ENCODE measurements around the gene RAB11FIP3. TPM values are rescaled to one million over a fixed set of nuclear protein-coding genes. Genes with fewer than 3 reads are reported as not detected.

Gene RAB11FIP3
- total RNA-seq, 1 experiment from 2014 or later, result 12.7 TPM

GRCh38 chr16:499924-500323 lies 74.5 kb downstream of the RAB11FIP3 start:
- no peak overlapping the region for H3K27ac ChIP-seq (ENCODE audit: low read length)
- no peak for ATAC-seq
- no peaks in the 10 kb centered on the region for H3K9me3 ChIP-seq (ENCODE audit: low read length)
- no peaks in the 10 kb centered on the region for H3K36me3 ChIP-seq (ENCODE audit: low read depth, low read length)
- no peaks in the 10 kb centered on the region for H3F3A ChIP-seq (ENCODE audit: low read length, unreplicated experiment)
- intact Hi-C loops (cut with micrococcal nuclease), result no loop called here
- H3K4me3 ChIP-seq (ENCODE audit: low read length), result no peak overlapping the region
- TF ChIP-seq EZH2phosphoT487 (IDR thresholded peaks at IDR 0.05; ENCODE audit: borderline replicate concordance, low read length) (no peak), CTCF (conservative IDR thresholded peaks at IDR 0.05; ENCODE audit: low read depth, low read length) (no peak), EZH2 (IDR thresholded peaks at IDR 0.05; ENCODE audit: low read length, unreplicated experiment) (no peak)
- no peak overlapping the region for H2AFZ ChIP-seq (ENCODE audit: low read length)
- H3K79me2 ChIP-seq (ENCODE audit: low read length), result no peaks in the 10 kb centered on the region
- no TSS peak for BruUV-seq (replicated peaks)
- H3K27me3 ChIP-seq (ENCODE audit: low read length), result no peaks in the 10 kb centered on the region
- H3K4me1 ChIP-seq (ENCODE audit: insufficient read depth, low read length), result no peaks in the 10 kb centered on the region
- no peak for DNase-seq
- H4K20me1 ChIP-seq (ENCODE audit: low read length), result no peaks in the 10 kb centered on the region
- POLR2A ChIA-PET (ENCODE audit: unreplicated experiment), result no interaction called here
- no peak overlapping the region for H3K4me2 ChIP-seq (ENCODE audit: low read length)
- CTCF ChIA-PET, result no interaction called here
- no peak overlapping the region for H3K9ac ChIP-seq (ENCODE audit: low read length)
- H3K9me2 ChIP-seq (replicated peaks; ENCODE audit: low read length), result no peaks in the 10 kb centered on the region

DNA sequence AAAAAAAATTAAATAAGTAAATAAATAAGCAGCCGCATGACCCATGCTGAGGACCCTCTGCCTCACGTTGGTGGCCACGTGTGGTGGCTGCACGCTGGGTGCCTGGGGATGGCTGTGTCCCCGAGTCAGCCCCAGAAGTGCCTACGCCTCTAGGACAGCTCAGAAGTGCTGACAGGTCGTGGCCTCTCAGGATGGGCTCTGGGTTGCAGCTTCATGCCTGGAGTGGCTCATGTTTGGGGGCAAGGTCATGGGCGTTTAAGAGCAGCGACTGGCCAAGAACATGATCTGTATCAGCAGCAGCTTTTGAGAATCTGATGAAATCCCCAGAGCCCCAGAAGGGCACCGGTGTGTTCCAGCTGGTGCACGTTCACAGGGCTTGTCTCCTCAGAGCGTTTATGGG lies 75.3 kb downstream of the RAB11FIP3 start:
- Histone ChIP-seq H3K36me3 (ENCODE audit: low read depth, low read length) (no peaks in the 10 kb centered on the region), H3K27ac (ENCODE audit: low read length) (no peak overlapping the region), H3K79me2 (ENCODE audit: low read length) (no peaks in the 10 kb centered on the region), H3K4me2 (ENCODE audit: low read length) (no peak overlapping the region), H3K9me3 (ENCODE audit: low read length) (no peaks in the 10 kb centered on the region), H3F3A (ENCODE audit: low read length, unreplicated experiment) (no peaks in the 10 kb centered on the region), H2AFZ (ENCODE audit: low read length) (no peak overlapping the region), H3K27me3 (ENCODE audit: low read length) (no peaks in the 10 kb centered on the region), H3K4me3 (ENCODE audit: low read length) (no peak overlapping the region), H3K4me1 (ENCODE audit: insufficient read depth, low read length) (no peaks in the 10 kb centered on the region), H3K9ac (ENCODE audit: low read length) (no peak overlapping the region), H3K9me2 (replicated peaks; ENCODE audit: low read length) (no peaks in the 10 kb centered on the region), H4K20me1 (ENCODE audit: low read length) (no peaks in the 10 kb centered on the region)
- POLR2A ChIA-PET (ENCODE audit: unreplicated experiment), result no interaction called here
- no peak for TF ChIP-seq CTCF (conservative IDR thresholded peaks at IDR 0.05; ENCODE audit: low read depth, low read length)
- no peak for TF ChIP-seq EZH2phosphoT487 (IDR thresholded peaks at IDR 0.05; ENCODE audit: borderline replicate concordance, low read length)
- no peak for TF ChIP-seq EZH2 (IDR thresholded peaks at IDR 0.05; ENCODE audit: low read length, unreplicated experiment)
- ATAC-seq, result no peak
- intact Hi-C loops (cut with micrococcal nuclease), result no loop called here
- no TSS peak for BruUV-seq (replicated peaks)
- CTCF ChIA-PET, result no interaction called here
- DNase-seq, result no peak

- no peak overlapping the region for H2AFZ ChIP-seq (ENCODE audit: low read length)
- no peaks in the 10 kb centered on the region for H3K79me2 ChIP-seq (ENCODE audit: low read length)
- H3K4me2 ChIP-seq (ENCODE audit: low read length), result no peak overlapping the region
- no peaks in the 10 kb centered on the region for H3K36me3 ChIP-seq (ENCODE audit: low read depth, low read length)
- H3K9ac ChIP-seq (ENCODE audit: low read length), result no peak overlapping the region
- no peak for TF ChIP-seq EZH2phosphoT487 (IDR thresholded peaks at IDR 0.05; ENCODE audit: borderline replicate concordance, low read length)
- POLR2A ChIA-PET (ENCODE audit: unreplicated experiment), result no interaction called here
- H3K4me1 ChIP-seq (ENCODE audit: insufficient read depth, low read length), result no peaks in the 10 kb centered on the region
- no peak overlapping the region for H3K27ac ChIP-seq (ENCODE audit: low read length)
- H3K27me3 ChIP-seq (ENCODE audit: low read length), result no peaks in the 10 kb centered on the region
- no peaks in the 10 kb centered on the region for H3K9me2 ChIP-seq (replicated peaks; ENCODE audit: low read length)
- H3K9me3 ChIP-seq (ENCODE audit: low read length), result no peaks in the 10 kb centered on the region
- BruUV-seq (replicated peaks), result no TSS peak
- no peak for DNase-seq
- H3K4me3 ChIP-seq (ENCODE audit: low read length), result no peak overlapping the region
- H3F3A ChIP-seq (ENCODE audit: low read length, unreplicated experiment), result no peaks in the 10 kb centered on the region
- no peak for ATAC-seq
- CTCF ChIA-PET, result no interaction called here
- H4K20me1 ChIP-seq (ENCODE audit: low read length), result no peaks in the 10 kb centered on the region
- intact Hi-C loops (cut with micrococcal nuclease), result no loop called here
These were observed 76.9 kb downstream of the RAB11FIP3 start for GRCh38 chr16:502179-502943.
